DOHH2 (cell line): ENCODE measurements around the gene GRAMD2A.

Experiments used
- H3F3A ChIP-seq: fragments of 200-600 bp; sonication (generic), shearing (Covaris generic); 2 replicates; pipeline ENCODE4 v1.6.0; 2016; ENCODE audit warnings: antibody characterized with exemption, mild to moderate bottlenecking; ENCODE audit not compliant: control insufficient read depth, insufficient read depth
- H3K27ac ChIP-seq: fragments of 200-600 bp; sonication (generic); 2 replicates; pipeline ENCODE4 v1.5.1; 2014; ENCODE audit warnings: low read depth, mild to moderate bottlenecking, low read length, moderate library complexity
- H3K27me3 ChIP-seq: fragments of 200-600 bp; sonication (generic); 2 replicates; pipeline ENCODE4 v1.6.1; 2014; ENCODE audit warnings: mild to moderate bottlenecking, low read length, mixed read lengths; ENCODE audit not compliant: control insufficient read depth
- H3K36me3 ChIP-seq: fragments of 200-600 bp; sonication (generic); 2 replicates; pipeline ENCODE4 v1.6.1; 2014; ENCODE audit warnings: mild to moderate bottlenecking, low read length, moderate library complexity, mixed read lengths; ENCODE audit not compliant: control insufficient read depth
- H3K4me1 ChIP-seq: fragments of 200-600 bp; sonication (generic); 2 replicates; pipeline ENCODE4 v1.6.1; 2014; ENCODE audit warnings: mild to moderate bottlenecking, low read length, mixed read lengths; ENCODE audit not compliant: control insufficient read depth
- H3K4me2 ChIP-seq: fragments of 200-600 bp; sonication (generic); 2 replicates; pipeline ENCODE4 v1.6.0; 2014; ENCODE audit warnings: mild to moderate bottlenecking, low read length, moderate library complexity
- H3K4me3 ChIP-seq: fragments of 200-600 bp; sonication (generic); 2 replicates; pipeline ENCODE4 v1.5.1; 2014; ENCODE audit warnings: mild to moderate bottlenecking, low read length, mixed read lengths
- H3K79me2 ChIP-seq: fragments of 200-600 bp; sonication (generic); 2 replicates; pipeline ENCODE4 v1.6.1; 2014; ENCODE audit warnings: mild to moderate bottlenecking, low read length, mixed read lengths; ENCODE audit not compliant: control insufficient read depth
- H3K9me2 ChIP-seq: fragments of 200-600 bp; sonication (generic); replicated peaks from 2 replicates; pipeline ENCODE4 v1.6.1; 2014; ENCODE audit warnings: mild to moderate bottlenecking, low read length, mixed read lengths; ENCODE audit not compliant: control insufficient read depth
- H3K9me3 ChIP-seq: fragments of 200-600 bp; sonication (generic); 2 replicates; pipeline ENCODE4 v1.6.1; 2014; ENCODE audit warnings: antibody characterized with exemption, low read length, mixed read lengths; ENCODE audit not compliant: control insufficient read depth, insufficient read depth
- H4K20me1 ChIP-seq: fragments of 200-600 bp; sonication (generic); 2 replicates; pipeline ENCODE4 v1.6.0; 2014; ENCODE audit warnings: low read depth, mild to moderate bottlenecking, antibody characterized with exemption, low read length, moderate library complexity; ENCODE audit not compliant: control insufficient read depth, insufficient read depth
- EZH2phosphoT487 ChIP-seq: fragments of 200-600 bp; sonication (generic); IDR thresholded peaks from 2 replicates; pipeline ENCODE4 v1.6.1; 2017; ENCODE audit warnings: borderline replicate concordance, mild to moderate bottlenecking, antibody characterized with exemption, low read length, moderate library complexity, mixed read lengths
- TF ChIP-seq, protein P1 (sequence below): fragments of 200-600 bp; sonication (generic); IDR thresholded peaks from one replicate; pipeline ENCODE4 v1.5.1; 2014; ENCODE audit warnings: antibody characterized with exemption, mild to moderate bottlenecking, low read depth, low read length; ENCODE audit not compliant: poor library complexity, severe bottlenecking

GRAMD2A gene

DNA sequence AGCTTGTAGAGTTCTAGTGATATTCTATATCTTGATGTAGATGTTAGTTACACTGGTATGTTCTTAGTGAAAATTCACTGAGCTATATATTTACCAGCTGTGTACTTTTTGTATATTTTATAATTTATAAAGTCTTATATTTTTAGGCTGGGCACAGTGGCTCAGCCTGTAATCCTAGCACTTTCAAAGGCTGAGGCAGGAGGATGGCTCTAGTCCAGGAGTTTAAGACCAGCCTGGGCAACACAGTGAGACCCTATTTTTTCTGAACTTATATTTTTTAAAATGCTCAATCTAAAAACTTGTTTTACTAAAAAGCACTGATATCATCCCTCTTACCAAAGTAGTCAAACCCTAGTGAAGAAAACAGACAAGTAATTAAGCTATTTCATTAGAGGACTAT lies 84.8 kb downstream of the GRAMD2A start:
- Histone ChIP-seq H3K4me1 (peaks cover 71% of the 10 kb centered on the region), H3K79me2 (peaks cover 99% of the 10 kb centered on the region), H3K9me2 (no peaks in the 10 kb centered on the region), H3K36me3 (peaks cover 23% of the 10 kb centered on the region), H4K20me1 (0 out of 2 replicates have a peak, but pooled peaks cover 3% of the 10 kb centered on the region), H3K4me2 (peak overlapping the region; percentile 80), H3K27ac (no peak overlapping the region), H3K27me3 (no peaks in the 10 kb centered on the region), H3F3A (peaks cover 5% of the 10 kb centered on the region; the same call in 1 of the 2 replicates), H3K9me3 (no peaks in the 10 kb centered on the region), H3K4me3 (peak overlapping the region; percentile 20; the same call in 1 of the 2 replicates)
- TF ChIP-seq, protein P1, sequence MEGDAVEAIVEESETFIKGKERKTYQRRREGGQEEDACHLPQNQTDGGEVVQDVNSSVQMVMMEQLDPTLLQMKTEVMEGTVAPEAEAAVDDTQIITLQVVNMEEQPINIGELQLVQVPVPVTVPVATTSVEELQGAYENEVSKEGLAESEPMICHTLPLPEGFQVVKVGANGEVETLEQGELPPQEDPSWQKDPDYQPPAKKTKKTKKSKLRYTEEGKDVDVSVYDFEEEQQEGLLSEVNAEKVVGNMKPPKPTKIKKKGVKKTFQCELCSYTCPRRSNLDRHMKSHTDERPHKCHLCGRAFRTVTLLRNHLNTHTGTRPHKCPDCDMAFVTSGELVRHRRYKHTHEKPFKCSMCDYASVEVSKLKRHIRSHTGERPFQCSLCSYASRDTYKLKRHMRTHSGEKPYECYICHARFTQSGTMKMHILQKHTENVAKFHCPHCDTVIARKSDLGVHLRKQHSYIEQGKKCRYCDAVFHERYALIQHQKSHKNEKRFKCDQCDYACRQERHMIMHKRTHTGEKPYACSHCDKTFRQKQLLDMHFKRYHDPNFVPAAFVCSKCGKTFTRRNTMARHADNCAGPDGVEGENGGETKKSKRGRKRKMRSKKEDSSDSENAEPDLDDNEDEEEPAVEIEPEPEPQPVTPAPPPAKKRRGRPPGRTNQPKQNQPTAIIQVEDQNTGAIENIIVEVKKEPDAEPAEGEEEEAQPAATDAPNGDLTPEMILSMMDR = no peak
- TF ChIP-seq EZH2phosphoT487 = no peak

DNA sequence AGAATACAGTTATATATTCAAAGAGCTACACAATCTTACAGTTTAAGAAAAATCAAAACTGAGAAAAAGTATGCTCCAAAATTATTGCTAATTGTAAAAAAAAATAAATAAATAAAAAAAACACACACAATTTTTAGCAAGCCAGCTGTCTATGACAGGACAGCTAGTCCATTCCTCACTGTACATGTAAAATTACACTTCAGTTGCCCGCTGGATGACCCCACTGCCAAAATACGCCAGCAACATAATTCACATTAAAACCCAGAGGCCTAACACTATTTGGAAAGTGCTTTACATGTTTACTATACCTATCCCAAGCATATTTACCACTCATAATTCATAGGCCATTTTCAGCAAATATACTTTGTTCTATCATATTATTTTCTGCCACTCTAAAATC lies 85.5 kb downstream of the GRAMD2A start:
- peaks cover 19% of the 10 kb centered on the region; the same call in 1 of the 2 replicates for H3K36me3 ChIP-seq
- H3K4me3 ChIP-seq = no peak overlapping the region
- no peaks in the 10 kb centered on the region for H3K27me3 ChIP-seq
- H4K20me1 ChIP-seq = 0 out of 2 replicates have a peak, but pooled peaks cover 3% of the 10 kb centered on the region
- peaks cover 5% of the 10 kb centered on the region; the same call in 1 of the 2 replicates for H3F3A ChIP-seq
- H3K4me1 ChIP-seq = peaks cover 78% of the 10 kb centered on the region
- H3K9me3 ChIP-seq = no peaks in the 10 kb centered on the region
- TF ChIP-seq, protein P1 = no peak
- no peak for TF ChIP-seq EZH2phosphoT487
- no peaks in the 10 kb centered on the region for H3K9me2 ChIP-seq
- H3K27ac ChIP-seq = no peak overlapping the region
- H3K79me2 ChIP-seq = peaks cover 100% of the 10 kb centered on the region
- H3K4me2 ChIP-seq = peak overlapping the region; percentile 2; the same call in 1 of the 2 replicates

DNA sequence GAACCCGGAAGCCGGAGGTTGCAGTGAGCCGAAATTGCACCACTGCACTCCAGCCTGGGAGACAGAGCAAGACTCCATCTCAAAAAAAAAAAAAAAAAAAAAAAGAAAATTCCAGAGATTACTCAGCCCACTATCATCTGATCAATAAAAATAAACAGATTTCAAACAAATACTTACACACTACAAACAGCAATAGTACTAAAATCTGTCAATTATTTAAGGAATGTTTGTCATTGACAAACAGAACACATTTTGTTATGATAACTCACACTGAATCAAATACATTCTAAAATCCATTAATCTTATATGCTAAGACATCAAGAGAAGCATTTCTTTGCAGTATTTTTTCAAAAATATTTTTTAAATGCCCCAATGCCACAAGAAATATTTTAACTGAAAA lies 87.2 kb downstream of the GRAMD2A start:
- H3K4me1 ChIP-seq = peaks cover 88% of the 10 kb centered on the region
- H3K36me3 ChIP-seq = peaks cover 6% of the 10 kb centered on the region; the same call in 1 of the 2 replicates
- H3K9me2 ChIP-seq = no peaks in the 10 kb centered on the region
- TF ChIP-seq, protein P1 = no peak
- no peak for TF ChIP-seq EZH2phosphoT487
- H3K4me3 ChIP-seq = no peak overlapping the region
- no peak overlapping the region for H3K27ac ChIP-seq
- peaks cover 5% of the 10 kb centered on the region; the same call in 1 of the 2 replicates for H3F3A ChIP-seq
- no peaks in the 10 kb centered on the region for H3K9me3 ChIP-seq
- 0 out of 2 replicates have a peak, but pooled peaks cover 2% of the 10 kb centered on the region for H4K20me1 ChIP-seq
- peaks cover 100% of the 10 kb centered on the region for H3K79me2 ChIP-seq
- H3K27me3 ChIP-seq = no peaks in the 10 kb centered on the region
- H3K4me2 ChIP-seq = no peak overlapping the region
